K562 (cell line): Measurements from ENCODE around the gene PRDX1. TPM values are rescaled to one million over a fixed set of nuclear protein-coding genes. Genes with fewer than 3 reads are reported as not detected.

Experiments used
- CBX3 ChIP-seq, 2 experiments: IDR thresholded peaks; 1 replicate in 1 of 2; 2 replicates in 1 of 2; pipeline ENCODE4 v1.6.1; 2012; ENCODE audit warnings: inconsistent platforms in 2 of 2, low read length in 2 of 2, borderline replicate concordance in 1 of 2, control low read depth in 1 of 2
- EP400 ChIP-seq: fragments of 450-650 bp; IDR thresholded peaks from 2 replicates; pipeline ENCODE4 v1.6.1; 2017; ENCODE audit warnings: antibody characterized with exemption, mild to moderate bottlenecking, moderate library complexity
- EWSR1 ChIP-seq: fragments of 450-650 bp; IDR thresholded peaks from 2 replicates; pipeline ENCODE4 v1.6.1; 2018; ENCODE audit warnings: borderline replicate concordance, mild to moderate bottlenecking, low read depth, moderate library complexity; ENCODE audit not compliant: partially characterized antibody
- FIP1L1 ChIP-seq: fragments of 200-400 bp; formaldehyde crosslinking; IDR thresholded peaks from 2 replicates; pipeline ENCODE4 v1.6.1; 2018; ENCODE audit warnings: mild to moderate bottlenecking, low read depth, low read length; ENCODE audit not compliant: poor library complexity, severe bottlenecking
- GABPA ChIP-seq: fragments of 200-800 bp; sonication (Bioruptor generic); conservative IDR thresholded peaks from 2 replicates; pipeline ENCODE4 v1.6.1; 2016; ENCODE audit warnings: low read depth, missing genetic modification characterization, missing compliant biosample characterization
- GTF3C2 ChIP-seq: IDR thresholded peaks from 3 replicates; pipeline ENCODE4 v1.6.1; 2011; ENCODE audit warnings: borderline replicate concordance, mild to moderate bottlenecking, moderate library complexity; ENCODE audit not compliant: insufficient read length; ENCODE audit errors: extremely low read depth
- MCM7 ChIP-seq, 2 experiments: fragments of 450-650 bp; IDR thresholded peaks; 2 replicates each; pipeline ENCODE4 v1.6.1; 2016 to 2018
- POLR2AphosphoS5 ChIP-seq: IDR thresholded peaks from 2 replicates; pipeline ENCODE4 v1.6.1; 2011; ENCODE audit warnings: mild to moderate bottlenecking, low read depth, low read length, moderate library complexity; ENCODE audit not compliant: control insufficient read depth, insufficient read depth
- TGIF2 ChIP-seq: sonication (generic); formaldehyde crosslinking; IDR thresholded peaks from 2 replicates; pipeline ENCODE4 v1.8.1; 2022; ENCODE audit warnings: mild to moderate bottlenecking, missing genetic modification reagents, moderate library complexity
- XRCC3 ChIP-seq: fragments of 450-650 bp; IDR thresholded peaks from 2 replicates; pipeline ENCODE4 v1.6.1; 2017; ENCODE audit warnings: mild to moderate bottlenecking, moderate library complexity
- ZNF212 ChIP-seq: fragments of 450-650 bp; formaldehyde crosslinking; IDR thresholded peaks from 2 replicates; pipeline ENCODE4 v1.4.0; 2020; ENCODE audit warnings: mild to moderate bottlenecking
- polyA plus RNA-seq, 8 experiments: library from polyadenylated mRNA; depleted of rRNA in 4 of 8; stranded (reverse) in 5 of 8; unstranded in 3 of 8; fragments of >200 nt; fragmentation: Nextera tagmentation in 2 of 8; fragmentation: Illumina TruSeq in 1 of 8; extraction: Ambion mirVana in 2 of 8; extraction: Trizol in 1 of 8; gene quantifications; 2 replicates each; pipeline versions ENCODE4 v1.2.1 to v1.2.3, GENCODE V29; 2011 to 2014; ENCODE audit warnings: inconsistent platforms in 1 of 8, missing spikeins in 1 of 8
- total RNA-seq, 7 experiments: library from RNA; depleted of rRNA in 6 of 7; stranded (reverse); fragments of >200 nt in 6 of 7; fragmentation: Illumina TruSeq in 2 of 7; extraction: Trizol in 2 of 7; gene quantifications; 2 replicates each; pipeline versions ENCODE4 v1.2.1 to v1.2.3, GENCODE V29; 2011 to 2021; ENCODE audit warnings: low replicate concordance in 1 of 7
- TF ChIP-seq, protein P1 (sequence below): sonication (generic); formaldehyde crosslinking; IDR thresholded peaks from 2 replicates; pipeline ENCODE4 v1.8.0; 2022; ENCODE audit warnings: mild to moderate bottlenecking, missing genetic modification reagents, borderline replicate concordance
- TF ChIP-seq, protein P2 (sequence below): fragments of 250-450 bp; sonication (Bioruptor Pico); IDR thresholded peaks from 2 replicates; pipeline ENCODE4 v1.4.0; 2020; ENCODE audit warnings: mild to moderate bottlenecking, moderate library complexity
- TF ChIP-seq, protein P3 (sequence below), 2 experiments: fragments of 450-650 bp in 1 of 2; sonication (generic) in 1 of 2; formaldehyde crosslinking in 1 of 2; IDR thresholded peaks in 1 of 2; conservative IDR thresholded peaks in 1 of 2; 2 replicates each; pipeline versions ENCODE4 v1.6.1 to v1.8.1; 2016 to 2023; ENCODE audit warnings: mild to moderate bottlenecking in 2 of 2, moderate library complexity in 2 of 2, inconsistent platforms in 1 of 2, missing genetic modification reagents in 1 of 2
- TF ChIP-seq, protein P4 (sequence below): fragments of 450-650 bp; formaldehyde crosslinking; IDR thresholded peaks from 2 replicates; pipeline ENCODE4 v1.4.0; 2020; ENCODE audit warnings: mild to moderate bottlenecking

Gene PRDX1
- total and polyA plus RNA-seq, 9 of the 15 experiments (the other 6 are each of a cell fraction or from before 2014, with no cell fraction given): 748 to 2,388 (median 1,045) TPM

GRCh38 chr1:45490626-45491486 lies 30.8 kb downstream of the PRDX1 start, which contains the start of gene TESK2 (continued):
- TF ChIP-seq, protein P1, sequence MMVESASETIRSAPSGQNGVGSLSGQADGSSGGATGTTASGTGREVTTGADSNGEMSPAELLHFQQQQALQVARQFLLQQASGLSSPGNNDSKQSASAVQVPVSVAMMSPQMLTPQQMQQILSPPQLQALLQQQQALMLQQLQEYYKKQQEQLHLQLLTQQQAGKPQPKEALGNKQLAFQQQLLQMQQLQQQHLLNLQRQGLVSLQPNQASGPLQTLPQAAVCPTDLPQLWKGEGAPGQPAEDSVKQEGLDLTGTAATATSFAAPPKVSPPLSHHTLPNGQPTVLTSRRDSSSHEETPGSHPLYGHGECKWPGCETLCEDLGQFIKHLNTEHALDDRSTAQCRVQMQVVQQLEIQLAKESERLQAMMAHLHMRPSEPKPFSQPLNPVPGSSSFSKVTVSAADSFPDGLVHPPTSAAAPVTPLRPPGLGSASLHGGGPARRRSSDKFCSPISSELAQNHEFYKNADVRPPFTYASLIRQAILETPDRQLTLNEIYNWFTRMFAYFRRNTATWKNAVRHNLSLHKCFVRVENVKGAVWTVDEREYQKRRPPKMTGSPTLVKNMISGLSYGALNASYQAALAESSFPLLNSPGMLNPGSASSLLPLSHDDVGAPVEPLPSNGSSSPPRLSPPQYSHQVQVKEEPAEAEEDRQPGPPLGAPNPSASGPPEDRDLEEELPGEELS (CRISPR knock-in tag): no peak
- no peak for TF ChIP-seq XRCC3
- TF ChIP-seq, protein P2, sequence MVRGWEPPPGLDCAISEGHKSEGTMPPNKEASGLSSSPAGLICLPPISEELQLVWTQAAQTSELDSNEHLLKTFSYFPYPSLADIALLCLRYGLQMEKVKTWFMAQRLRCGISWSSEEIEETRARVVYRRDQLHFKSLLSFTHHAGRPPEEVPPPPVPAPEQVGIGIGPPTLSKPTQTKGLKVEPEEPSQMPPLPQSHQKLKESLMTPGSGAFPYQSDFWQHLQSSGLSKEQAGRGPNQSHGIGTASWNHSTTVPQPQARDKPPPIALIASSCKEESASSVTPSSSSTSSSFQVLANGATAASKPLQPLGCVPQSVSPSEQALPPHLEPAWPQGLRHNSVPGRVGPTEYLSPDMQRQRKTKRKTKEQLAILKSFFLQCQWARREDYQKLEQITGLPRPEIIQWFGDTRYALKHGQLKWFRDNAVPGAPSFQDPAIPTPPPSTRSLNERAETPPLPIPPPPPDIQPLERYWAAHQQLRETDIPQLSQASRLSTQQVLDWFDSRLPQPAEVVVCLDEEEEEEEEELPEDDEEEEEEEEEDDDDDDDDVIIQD (CRISPR knock-in tag): no peak
- TF ChIP-seq, protein P3, sequence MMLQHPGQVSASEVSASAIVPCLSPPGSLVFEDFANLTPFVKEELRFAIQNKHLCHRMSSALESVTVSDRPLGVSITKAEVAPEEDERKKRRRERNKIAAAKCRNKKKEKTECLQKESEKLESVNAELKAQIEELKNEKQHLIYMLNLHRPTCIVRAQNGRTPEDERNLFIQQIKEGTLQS (IDR thresholded peaks at IDR 0.05): 0 out of 2 replicates have a peak, but pooled peaks have one; percentile 5
- TF ChIP-seq, protein P3 (CRISPR knock-in tag; conservative IDR thresholded peaks at IDR 0.05): no peak
- TF ChIP-seq EP400: peak; percentile 43; the same call in 1 of the 2 replicates
- TF ChIP-seq MCM7 (IDR thresholded peaks at IDR 0.05): no peak
- TF ChIP-seq GTF3C2: no peak
- TF ChIP-seq, protein P4, sequence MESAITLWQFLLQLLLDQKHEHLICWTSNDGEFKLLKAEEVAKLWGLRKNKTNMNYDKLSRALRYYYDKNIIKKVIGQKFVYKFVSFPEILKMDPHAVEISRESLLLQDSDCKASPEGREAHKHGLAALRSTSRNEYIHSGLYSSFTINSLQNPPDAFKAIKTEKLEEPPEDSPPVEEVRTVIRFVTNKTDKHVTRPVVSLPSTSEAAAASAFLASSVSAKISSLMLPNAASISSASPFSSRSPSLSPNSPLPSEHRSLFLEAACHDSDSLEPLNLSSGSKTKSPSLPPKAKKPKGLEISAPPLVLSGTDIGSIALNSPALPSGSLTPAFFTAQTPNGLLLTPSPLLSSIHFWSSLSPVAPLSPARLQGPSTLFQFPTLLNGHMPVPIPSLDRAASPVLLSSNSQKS (CRISPR knock-in tag): no peak
- no peak; the same call in 1 of the 2 replicates for TF ChIP-seq TGIF2
- TF ChIP-seq POLR2AphosphoS5: 0 out of 2 replicates have a peak, but pooled peaks have one; percentile 42
- TF ChIP-seq CBX3 (IDR thresholded peaks at IDR 0.05; ENCODE audit: borderline replicate concordance in 1 of 2, low read length in 2 of 2): peak in 1 of 2 experiments; percentile 92; a peak in 2 of 3 replicates
- no peak for TF ChIP-seq GABPA (tag)
- no peak for TF ChIP-seq EWSR1
- TF ChIP-seq FIP1L1: no peak
- no peak for TF ChIP-seq ZNF212 (CRISPR knock-in tag)
